OCI-LY1 (cell line): ENCODE measurements around the gene SF3B3.

ENCODE experiments used
- H2AFZ ChIP-seq: fragments of 200-600 bp; sonication (generic), shearing (Covaris generic); 2 replicates; pipeline ENCODE4 v1.6.0; 2014; ENCODE audit warnings: antibody characterized with exemption, mild to moderate bottlenecking, low read length
- H3F3A ChIP-seq: fragments of 200-600 bp; sonication (generic), shearing (Covaris generic); 2 replicates; pipeline ENCODE4 v1.6.0; 2014; ENCODE audit warnings: mild to moderate bottlenecking, antibody characterized with exemption, low read length, moderate library complexity; ENCODE audit not compliant: insufficient read depth
- H3K27ac ChIP-seq: fragments of 200-600 bp; sonication (generic); 2 replicates; pipeline ENCODE4 v1.5.1; 2014; ENCODE audit warnings: low read length, mixed run types, mild to moderate bottlenecking, low read depth; ENCODE audit not compliant: poor library complexity, severe bottlenecking
- H3K27me3 ChIP-seq: fragments of 200-600 bp; sonication (generic); 2 replicates; pipeline ENCODE4 v1.6.0; 2014; ENCODE audit warnings: antibody characterized with exemption, mild to moderate bottlenecking, low read length, moderate library complexity; ENCODE audit not compliant: insufficient read depth
- H3K36me3 ChIP-seq: fragments of 200-600 bp; sonication (generic); 2 replicates; pipeline ENCODE4 v1.6.1; 2014; ENCODE audit warnings: mild to moderate bottlenecking, antibody characterized with exemption, low read length, moderate library complexity, mixed read lengths; ENCODE audit not compliant: insufficient read depth
- H3K4me1 ChIP-seq: fragments of 200-600 bp; sonication (generic); 2 replicates; pipeline ENCODE4 v1.5.1; 2014; ENCODE audit warnings: mild to moderate bottlenecking, low read length, moderate library complexity; ENCODE audit not compliant: insufficient read depth, severe bottlenecking
- H3K4me2 ChIP-seq: fragments of 200-600 bp; sonication (generic), shearing (Covaris generic); 2 replicates; pipeline ENCODE4 v1.6.1; 2014; ENCODE audit warnings: low read length
- H3K4me3 ChIP-seq: fragments of 200-600 bp; sonication (generic); 2 replicates; pipeline ENCODE4 v1.5.1; 2014; ENCODE audit warnings: low read length, low read depth, mild to moderate bottlenecking, mixed read lengths; ENCODE audit not compliant: poor library complexity, severe bottlenecking
- H3K79me2 ChIP-seq: fragments of 200-600 bp; shearing (Covaris generic); 2 replicates; pipeline ENCODE4 v1.6.1; 2016; ENCODE audit warnings: mixed run types, low read length, mixed read lengths; ENCODE audit not compliant: insufficient read depth
- H3K9ac ChIP-seq: fragments of 200-600 bp; sonication (generic), shearing (Covaris generic); 2 replicates; pipeline ENCODE4 v1.6.1; 2014; ENCODE audit warnings: mild to moderate bottlenecking, low read length, mixed read lengths
- H3K9me2 ChIP-seq: fragments of 200-600 bp; sonication (generic), shearing (Covaris generic); 2 replicates; pipeline ENCODE4 v1.6.1; 2014; ENCODE audit warnings: low read depth, mild to moderate bottlenecking, low read length, mixed read lengths
- H3K9me3 ChIP-seq: fragments of 200-600 bp; shearing (Covaris generic); 2 replicates; pipeline ENCODE4 v1.6.1; 2014; ENCODE audit warnings: low read length, mixed read lengths
- H4K20me1 ChIP-seq: fragments of 200-600 bp; sonication (generic), shearing (Covaris generic); 2 replicates; pipeline ENCODE4 v1.6.0; 2016; ENCODE audit warnings: mild to moderate bottlenecking, low read length; ENCODE audit not compliant: insufficient read depth
- EZH2 ChIP-seq: fragments of 200-600 bp; sonication (generic), shearing (Covaris generic); IDR thresholded peaks from 2 replicates; pipeline ENCODE4 v1.8.0; 2017; ENCODE audit warnings: borderline replicate concordance, mixed run types, mild to moderate bottlenecking, antibody characterized with exemption, low read length, moderate library complexity, mixed read lengths
- TF ChIP-seq, protein P1 (sequence below): fragments of 200-600 bp; sonication (generic), shearing (Covaris generic); IDR thresholded peaks from 2 replicates; pipeline ENCODE4 v1.5.1; 2017; ENCODE audit warnings: mild to moderate bottlenecking, antibody characterized with exemption, low read length, moderate library complexity, mixed read lengths

The SF3B3 gene

DNA sequence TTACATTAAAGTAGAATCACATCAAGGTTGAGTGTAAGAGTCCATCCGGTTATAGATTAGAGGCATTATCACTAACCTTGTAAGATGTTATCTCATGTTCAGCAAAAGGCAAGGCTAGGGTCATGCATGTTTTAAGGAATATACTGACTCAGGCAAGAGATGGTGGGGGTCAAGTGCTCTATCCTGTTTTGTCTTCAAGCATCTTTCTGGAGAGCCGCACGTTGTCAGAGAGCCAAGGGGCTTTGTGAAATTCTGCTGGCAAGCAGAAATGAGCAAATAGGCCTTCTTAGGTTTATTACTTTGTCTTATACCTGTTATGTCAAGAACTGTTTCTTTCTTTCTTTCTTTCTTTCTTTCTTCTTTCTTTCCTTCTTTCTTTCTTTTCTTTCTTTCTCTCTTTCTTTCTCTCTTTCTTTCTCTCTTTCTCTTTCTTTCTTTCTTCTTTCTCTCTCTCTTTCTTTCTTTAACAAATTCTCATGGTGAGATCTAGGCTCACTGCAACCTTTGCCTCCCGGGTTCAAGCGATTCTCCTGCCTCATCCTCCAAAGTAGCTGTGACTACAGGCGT, 75.4 kb downstream of the SF3B3 start:
- H3F3A ChIP-seq, result no peaks in the 10 kb centered on the region
- TF ChIP-seq EZH2, result no peak
- TF ChIP-seq, protein P1, sequence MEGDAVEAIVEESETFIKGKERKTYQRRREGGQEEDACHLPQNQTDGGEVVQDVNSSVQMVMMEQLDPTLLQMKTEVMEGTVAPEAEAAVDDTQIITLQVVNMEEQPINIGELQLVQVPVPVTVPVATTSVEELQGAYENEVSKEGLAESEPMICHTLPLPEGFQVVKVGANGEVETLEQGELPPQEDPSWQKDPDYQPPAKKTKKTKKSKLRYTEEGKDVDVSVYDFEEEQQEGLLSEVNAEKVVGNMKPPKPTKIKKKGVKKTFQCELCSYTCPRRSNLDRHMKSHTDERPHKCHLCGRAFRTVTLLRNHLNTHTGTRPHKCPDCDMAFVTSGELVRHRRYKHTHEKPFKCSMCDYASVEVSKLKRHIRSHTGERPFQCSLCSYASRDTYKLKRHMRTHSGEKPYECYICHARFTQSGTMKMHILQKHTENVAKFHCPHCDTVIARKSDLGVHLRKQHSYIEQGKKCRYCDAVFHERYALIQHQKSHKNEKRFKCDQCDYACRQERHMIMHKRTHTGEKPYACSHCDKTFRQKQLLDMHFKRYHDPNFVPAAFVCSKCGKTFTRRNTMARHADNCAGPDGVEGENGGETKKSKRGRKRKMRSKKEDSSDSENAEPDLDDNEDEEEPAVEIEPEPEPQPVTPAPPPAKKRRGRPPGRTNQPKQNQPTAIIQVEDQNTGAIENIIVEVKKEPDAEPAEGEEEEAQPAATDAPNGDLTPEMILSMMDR, result no peak
- H4K20me1 ChIP-seq, result no peaks in the 10 kb centered on the region
- H3K9ac ChIP-seq, result no peak overlapping the region
- no peaks in the 10 kb centered on the region for H3K4me1 ChIP-seq
- no peak overlapping the region for H3K4me2 ChIP-seq
- no peaks in the 10 kb centered on the region for H3K36me3 ChIP-seq
- no peaks in the 10 kb centered on the region for H3K9me3 ChIP-seq
- H3K4me3 ChIP-seq, result no peak overlapping the region
- no peaks in the 10 kb centered on the region for H3K79me2 ChIP-seq
- no peak overlapping the region for H3K27ac ChIP-seq
- no peaks in the 10 kb centered on the region for H3K9me2 ChIP-seq
- H3K27me3 ChIP-seq, result no peaks in the 10 kb centered on the region
- H2AFZ ChIP-seq, result no peak overlapping the region

DNA sequence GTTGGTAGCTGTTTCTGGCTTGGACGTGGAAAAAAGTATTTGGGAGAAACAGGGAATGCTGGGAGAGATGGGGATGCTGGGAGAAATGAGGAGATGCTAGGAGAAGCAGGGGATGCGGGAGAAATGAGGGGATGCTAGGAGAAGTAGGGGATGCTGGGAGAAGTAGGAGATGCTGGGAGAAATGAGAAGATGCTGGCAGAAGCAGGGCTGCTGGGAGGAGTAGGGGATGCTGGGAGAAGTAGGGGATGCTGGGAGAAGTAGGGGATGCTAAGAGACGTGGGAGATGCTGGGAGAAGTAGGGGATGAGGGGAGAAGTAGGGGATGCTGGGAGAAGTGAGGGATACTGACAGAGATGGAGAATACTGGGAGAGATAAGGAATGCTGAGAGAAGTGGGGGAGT, 77.1 kb downstream of the SF3B3 start:
- no peak overlapping the region for H3K9ac ChIP-seq
- H3K9me2 ChIP-seq, result no peaks in the 10 kb centered on the region
- H3K79me2 ChIP-seq, result no peaks in the 10 kb centered on the region
- H3K4me1 ChIP-seq, result no peaks in the 10 kb centered on the region
- H3F3A ChIP-seq, result no peaks in the 10 kb centered on the region
- H3K4me3 ChIP-seq, result no peak overlapping the region
- H3K36me3 ChIP-seq, result no peaks in the 10 kb centered on the region
- H3K4me2 ChIP-seq, result no peak overlapping the region
- no peaks in the 10 kb centered on the region; the same call in 1 of the 2 replicates for H3K27me3 ChIP-seq
- no peak overlapping the region for H3K27ac ChIP-seq
- no peak overlapping the region for H2AFZ ChIP-seq
- no peak for TF ChIP-seq EZH2
- no peaks in the 10 kb centered on the region for H4K20me1 ChIP-seq
- no peaks in the 10 kb centered on the region for H3K9me3 ChIP-seq

GRCh38 chr16:70601576-70602575, 78.3 kb downstream of the SF3B3 start:
- H2AFZ ChIP-seq, result no peak overlapping the region
- H3K79me2 ChIP-seq, result no peaks in the 10 kb centered on the region
- no peak overlapping the region for H3K4me3 ChIP-seq
- H3K9ac ChIP-seq, result no peak overlapping the region
- no peaks in the 10 kb centered on the region; the same call in 1 of the 2 replicates for H3K27me3 ChIP-seq
- H3K36me3 ChIP-seq, result no peaks in the 10 kb centered on the region
- H3K9me2 ChIP-seq, result no peaks in the 10 kb centered on the region
- no peak overlapping the region for H3K4me2 ChIP-seq
- H3K9me3 ChIP-seq, result no peaks in the 10 kb centered on the region
- H3K4me1 ChIP-seq, result no peaks in the 10 kb centered on the region
- H3F3A ChIP-seq, result no peaks in the 10 kb centered on the region
- no peaks in the 10 kb centered on the region for H4K20me1 ChIP-seq
- no peak for TF ChIP-seq EZH2
- TF ChIP-seq, protein P1, result no peak
- no peak overlapping the region for H3K27ac ChIP-seq
